ENCODE measurements around the gene SSTR5.

SSTR5 gene

DNA sequence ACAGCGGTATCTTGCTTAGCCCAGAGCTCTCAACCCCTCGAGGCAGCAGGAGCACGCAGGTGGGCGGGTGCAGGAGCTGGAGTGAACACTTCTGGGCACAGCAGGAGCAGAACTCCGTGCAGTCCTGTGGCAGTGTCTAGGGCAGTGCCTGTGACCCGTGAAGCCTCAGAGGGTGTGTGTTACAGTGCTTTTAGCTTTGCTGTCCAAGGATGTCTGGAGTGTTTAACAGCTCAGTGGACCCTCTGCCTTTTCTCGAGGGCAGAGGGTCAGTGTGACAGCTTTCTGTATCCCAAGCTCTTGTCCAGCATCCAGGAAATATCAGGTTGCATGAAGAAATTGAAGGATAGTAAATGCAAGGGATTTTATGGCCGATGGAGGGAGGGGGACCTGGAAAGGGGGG lies 16.4 kb upstream of the SSTR5 start:
- no peak for DNase-seq

DNA sequence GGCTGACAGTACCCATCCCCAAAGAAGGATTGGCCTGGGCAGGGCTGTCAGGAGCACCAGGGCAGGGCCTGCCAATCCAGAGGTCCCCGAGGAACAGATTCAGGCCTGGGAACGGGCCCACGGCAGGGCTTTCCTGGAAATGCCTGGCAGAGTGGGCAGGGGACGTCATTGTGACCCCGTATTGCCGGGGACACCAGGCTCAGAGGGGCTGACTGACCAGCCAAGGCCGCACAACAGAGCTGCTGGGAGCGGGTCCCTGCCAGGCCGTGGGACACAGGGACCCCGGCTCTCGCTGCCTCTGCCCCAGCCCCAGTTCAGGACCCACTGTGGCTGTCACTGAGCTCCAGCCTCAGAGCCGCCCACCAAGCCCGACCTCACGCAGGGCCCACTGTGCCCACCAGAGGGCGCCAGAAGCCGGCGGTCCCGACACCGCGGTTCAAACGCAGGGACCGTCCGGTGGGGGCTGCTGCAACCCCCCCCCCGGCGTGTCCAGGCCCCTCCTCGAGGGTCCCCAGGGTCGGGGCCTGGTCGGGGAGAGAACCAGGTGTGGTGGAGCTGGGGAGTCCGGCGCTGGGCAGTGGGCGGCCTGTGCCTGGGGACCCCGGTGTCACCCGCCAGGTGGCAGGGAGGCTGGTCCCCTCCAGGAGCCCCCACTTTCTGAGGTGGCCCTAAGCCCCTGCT lies 15.2 kb upstream of the SSTR5 start:
- peak; percentile 53 for DNase-seq

- DNase-seq: no peak
Measured at GRCh38 chr16:1058216-1058615, 14.3 kb upstream of the SSTR5 start.

GRCh38 chr16:1059310-1059709 lies 13.2 kb upstream of the SSTR5 start:
- DNase-seq: no peak

DNA sequence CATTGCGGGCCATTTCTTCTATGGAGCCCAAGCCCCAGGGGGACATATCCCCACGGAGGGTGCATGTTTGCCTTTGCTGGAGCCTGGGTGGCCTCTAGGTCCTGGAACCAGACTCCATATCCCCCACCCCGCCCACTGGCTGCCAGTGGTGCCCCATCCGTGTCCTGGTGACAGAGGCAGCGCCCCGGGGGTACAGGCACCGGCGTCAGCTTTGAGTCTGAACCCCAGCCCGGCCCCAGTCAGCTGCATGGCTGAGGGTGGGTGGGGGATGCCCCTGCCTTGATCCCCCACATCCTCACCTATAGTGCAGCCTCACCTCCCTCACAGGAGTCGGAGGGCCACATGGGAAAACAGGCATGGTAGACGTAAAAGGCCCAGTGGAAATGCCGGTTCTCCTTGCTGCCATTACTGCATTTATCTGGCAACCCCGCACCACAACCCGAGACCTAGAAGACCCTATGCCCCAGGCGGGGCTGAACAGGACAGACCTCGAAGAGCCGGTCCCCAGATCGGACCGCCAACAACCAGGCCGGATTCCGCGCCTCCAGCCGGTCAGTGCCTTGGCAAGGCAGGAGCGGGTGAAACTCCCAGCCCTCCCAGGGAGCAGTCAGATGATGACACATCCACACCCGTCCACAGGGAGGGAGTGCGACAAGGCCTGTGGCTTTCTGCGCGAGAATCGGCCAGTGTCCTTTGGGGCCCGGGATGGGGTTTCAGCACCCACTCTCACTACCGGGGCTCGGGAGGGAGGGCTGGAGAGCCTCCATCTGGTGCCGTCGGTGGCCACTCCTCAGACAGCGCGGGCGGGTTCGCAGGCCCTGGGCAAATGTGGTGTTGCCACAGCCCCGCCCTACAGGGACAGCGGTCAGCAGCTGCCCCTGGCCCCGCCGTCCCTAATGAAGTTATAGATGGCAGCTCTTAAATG lies 11.9 kb upstream of the SSTR5 start:
- DNase-seq: no peak

GRCh38 chr16:1061769-1062505 lies 10.6 kb upstream of the SSTR5 start:
- DNase-seq: no peak

DNA sequence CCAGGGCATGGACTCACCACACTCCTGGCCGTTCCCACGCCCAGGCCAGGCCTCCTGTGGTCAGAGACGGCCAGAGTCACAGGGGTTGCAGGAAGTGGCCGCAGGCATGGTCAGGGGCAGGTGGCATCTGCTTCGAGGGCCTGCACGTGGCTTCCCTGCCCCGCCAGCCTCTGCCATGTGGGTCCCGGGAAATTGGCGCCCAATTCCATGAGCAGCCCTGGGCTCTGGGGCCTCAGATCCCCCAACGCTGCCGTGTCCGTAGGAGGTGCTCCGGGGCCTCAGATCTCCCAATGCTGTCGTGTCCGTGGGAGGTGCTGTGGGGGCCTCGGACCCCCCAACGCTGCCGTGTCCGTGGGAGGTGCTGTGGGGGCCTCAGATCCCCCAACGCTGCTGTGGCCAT lies 9.7 kb upstream of the SSTR5 start:
- DNase-seq: no peak

- DNase-seq: no peak
Measured at GRCh38 chr16:1063728-1064127, 8.8 kb upstream of the SSTR5 start.

GRCh38 chr16:1065469-1066128 lies 6.9 kb upstream of the SSTR5 start:
- DNase-seq: no peak

GRCh38 chr16:1066584-1067172 lies 5.9 kb upstream of the SSTR5 start:
- DNase-seq: no peak

DNA sequence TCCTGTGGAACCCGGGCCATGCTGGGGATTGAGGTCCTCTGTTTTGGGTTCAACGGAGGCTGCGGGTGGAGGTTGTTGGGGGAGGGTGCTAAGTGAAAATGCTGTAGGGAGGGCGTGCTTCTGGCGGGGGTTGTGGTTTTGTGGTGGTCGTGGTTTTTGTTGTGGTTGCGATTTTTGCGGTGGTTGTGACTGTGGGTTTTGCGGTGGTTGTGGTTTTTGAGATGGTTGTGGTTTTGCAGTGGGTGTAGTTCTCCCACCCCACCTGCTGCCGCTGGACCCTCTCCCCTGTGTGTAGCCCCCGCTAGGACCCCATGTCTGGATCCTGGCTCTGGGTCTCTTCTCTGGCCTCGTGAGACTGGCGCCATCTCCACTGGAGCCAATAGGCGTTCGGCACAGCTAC lies 4.9 kb upstream of the SSTR5 start:
- DNase-seq: no peak

DNA sequence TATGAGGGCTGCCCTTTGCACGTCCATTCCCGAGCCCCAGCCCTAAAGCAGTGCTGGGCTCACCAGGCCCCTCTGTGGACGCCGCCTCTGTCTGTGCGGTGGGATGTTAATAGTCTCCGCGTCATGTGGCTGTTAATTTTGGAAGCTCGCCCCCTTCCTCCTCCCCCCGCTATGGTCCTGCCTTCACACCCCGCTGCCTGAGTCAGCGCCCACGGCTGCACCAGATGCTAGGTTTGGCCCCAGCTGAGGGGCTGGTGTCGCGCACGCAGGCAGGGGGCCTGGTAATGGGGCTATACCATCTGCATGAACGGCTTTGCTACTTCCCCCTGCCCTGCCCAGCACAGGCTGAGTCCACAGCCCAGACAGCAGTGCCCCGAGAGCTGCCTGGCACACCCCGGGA lies 4.1 kb upstream of the SSTR5 start:
- no peak for DNase-seq

- DNase-seq: no peak
Measured at GRCh38 chr16:1069154-1069553, 3.4 kb upstream of the SSTR5 start.

DNA sequence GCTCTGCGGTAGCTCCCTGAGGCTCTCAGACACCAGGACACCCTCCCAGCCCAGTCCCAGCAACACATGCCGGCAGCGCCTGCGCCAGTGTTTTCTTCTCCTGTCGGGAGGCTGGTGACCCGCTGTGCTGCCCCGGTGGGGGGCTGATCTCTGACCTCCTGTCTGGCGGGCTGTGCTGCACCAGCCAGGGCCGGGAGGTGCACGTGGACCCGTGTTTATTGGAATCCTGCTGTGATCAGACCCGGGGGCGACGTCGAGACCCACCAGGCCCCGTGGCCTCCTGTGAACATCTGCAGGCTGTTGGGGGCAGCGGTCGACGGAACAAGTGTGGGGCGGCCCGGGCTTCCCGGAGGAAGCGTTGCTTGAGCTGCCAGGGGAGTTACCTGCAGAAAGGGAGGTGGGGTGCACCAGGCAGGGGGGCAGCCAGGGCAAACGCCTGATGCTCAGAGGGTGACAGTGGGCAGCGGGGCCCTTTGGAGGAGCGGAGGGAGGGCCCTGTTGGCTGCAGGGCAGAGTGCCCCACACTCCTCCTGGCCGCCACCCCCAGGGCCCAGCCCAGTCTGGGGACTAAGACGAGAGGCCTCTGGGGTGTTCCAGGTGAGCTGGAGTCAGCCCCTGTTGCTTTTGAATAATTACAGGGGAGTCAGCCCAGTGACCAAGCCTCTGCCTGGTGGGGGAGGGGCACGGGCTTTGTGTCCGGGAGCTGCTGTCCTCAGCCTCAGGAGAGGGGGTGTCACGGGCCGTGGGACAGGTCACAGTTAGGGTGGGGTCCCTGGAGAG lies 2.3 kb upstream of the SSTR5 start:
- no peak for DNase-seq

GRCh38 chr16:1070864-1071408 lies 1.6 kb upstream of the SSTR5 start:
- no peak for DNase-seq

DNA sequence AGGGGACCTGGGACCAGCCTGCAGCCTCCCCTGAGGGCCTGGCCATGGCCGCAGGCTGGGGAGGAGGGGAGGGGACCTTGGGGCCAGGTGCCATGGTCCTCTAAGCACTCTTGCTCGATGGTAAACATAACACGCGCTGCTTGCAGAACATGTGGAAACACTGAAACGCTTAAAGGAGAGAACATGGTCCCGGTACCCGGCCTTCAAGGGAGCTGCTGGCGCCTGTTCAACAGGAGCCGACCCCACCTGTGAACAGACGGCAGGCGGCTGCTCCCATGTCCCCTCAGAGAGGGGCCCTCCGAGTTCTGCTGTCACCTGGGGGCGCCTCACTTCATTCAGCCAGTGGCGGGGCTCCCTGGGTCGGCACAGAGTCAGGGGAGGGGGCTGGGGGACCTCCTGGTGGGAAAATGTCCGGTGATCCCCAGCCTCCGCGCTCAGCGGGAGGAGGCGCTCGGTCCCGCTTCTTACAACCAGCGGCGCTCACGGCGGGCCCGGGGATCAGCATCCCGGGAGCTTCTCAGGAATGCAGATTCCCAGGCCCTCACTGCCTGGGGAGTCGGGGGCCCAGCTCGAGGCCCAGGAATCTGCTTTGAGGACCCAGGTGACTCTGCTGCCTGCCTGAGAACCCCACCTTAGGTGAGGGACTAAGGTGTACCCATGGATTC lies 854 bp upstream of the SSTR5 start:
- no peak for DNase-seq

DNA sequence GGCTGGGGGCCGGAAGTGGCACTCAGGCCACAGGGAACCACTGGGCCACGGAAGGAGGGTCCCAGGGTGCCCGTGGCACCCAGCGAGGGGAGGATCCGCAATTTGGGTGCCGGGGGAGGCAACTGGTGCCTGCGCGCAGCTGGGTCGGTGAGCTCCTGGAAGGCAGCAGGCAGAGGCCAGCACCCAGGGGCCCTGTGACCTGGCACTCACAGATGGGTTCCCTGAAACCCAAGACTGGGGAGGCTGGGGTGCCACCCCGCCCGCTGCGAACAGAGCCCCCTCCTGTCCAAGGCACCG lies 663 bp downstream of the SSTR5 start:
- DNase-seq: no peak

DNA sequence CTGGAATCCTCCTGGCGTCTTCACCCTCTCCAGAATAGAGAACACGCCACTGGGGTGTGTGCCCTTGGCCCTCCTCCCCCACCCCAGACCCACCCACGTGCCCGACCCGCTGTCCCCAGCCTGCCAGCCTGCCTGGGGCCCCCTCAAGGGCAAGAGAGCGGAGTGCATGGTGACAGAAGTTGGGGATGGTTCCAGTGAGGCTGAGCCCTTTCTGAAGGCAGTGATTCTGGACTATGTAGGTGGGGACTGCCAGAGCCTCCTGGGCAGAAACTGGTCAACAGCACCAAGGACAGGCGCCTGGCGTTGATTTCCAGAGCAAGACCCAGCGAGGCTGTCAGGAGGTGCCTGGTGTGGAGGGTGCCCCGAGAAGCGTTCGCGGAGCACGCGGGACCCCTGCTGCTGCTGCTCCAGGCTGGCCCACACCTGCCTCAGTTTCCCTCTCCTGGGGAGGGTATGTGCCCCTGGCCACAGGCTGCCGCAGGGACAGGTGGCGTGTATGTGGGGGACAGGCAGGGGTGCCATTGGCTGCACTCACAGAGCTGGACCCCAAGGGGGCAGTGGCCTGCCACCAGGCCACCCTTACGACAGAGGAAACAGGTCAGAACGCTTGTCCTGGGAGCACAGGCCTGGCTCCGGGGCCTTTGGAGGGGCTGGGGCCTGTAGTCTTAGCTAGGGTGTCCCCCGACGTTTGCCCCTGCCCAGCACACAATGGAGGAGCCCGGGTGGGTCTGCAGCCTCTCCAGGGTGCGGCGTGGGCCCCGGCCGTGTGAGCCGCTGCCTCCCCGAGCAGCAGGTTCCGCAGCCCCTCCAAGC lies 1.2 kb downstream of the SSTR5 start:
- no peak for DNase-seq

GRCh38 chr16:1074379-1074649 lies 1.8 kb downstream of the SSTR5 start:
- DNase-seq: no peak

GRCh38 chr16:1075546-1075945 lies 3.0 kb downstream of the SSTR5 start:
- no peak for DNase-seq
